SJSA1 (cell line): Measurements from ENCODE around the gene PAQR4. TPM values are rescaled to one million over a fixed set of nuclear protein-coding genes. Genes with fewer than 3 reads are reported as not detected.
A peak's percentile ranks its signal among the peaks of the same experiment; 100 is the strongest.

Experiments
- DNase-seq, 2 experiments: peaks; one replicate each; pipeline ENCODE4 v3.0.0-alpha.2; 2015 to 2020; ENCODE audit warnings: low spot score in 2 of 2, low read depth in 1 of 2
- H3K27ac ChIP-seq: fragments of 250-450 bp; sonication (Bioruptor Pico); 2 replicates; pipeline ENCODE4 v1.5.1; 2020; ENCODE audit warnings: mild to moderate bottlenecking, moderate library complexity
- H3K27me3 ChIP-seq: fragments of 250-450 bp; sonication (Bioruptor Pico); replicated peaks from 2 replicates; pipeline ENCODE4 v1.5.1; 2020; ENCODE audit warnings: mild to moderate bottlenecking, moderate library complexity
- H3K36me3 ChIP-seq: fragments of 250-450 bp; sonication (Bioruptor Pico); 2 replicates; pipeline ENCODE4 v1.5.1; 2020; ENCODE audit warnings: mild to moderate bottlenecking
- H3K4me1 ChIP-seq: fragments of 250-450 bp; sonication (Bioruptor Pico); replicated peaks from 2 replicates; pipeline ENCODE4 v1.6.1; 2021; ENCODE audit warnings: mild to moderate bottlenecking
- H3K4me3 ChIP-seq: fragments of 250-450 bp; sonication (Bioruptor Pico); 2 replicates; pipeline ENCODE4 v1.5.1; 2020; ENCODE audit warnings: mild to moderate bottlenecking
- H3K9me3 ChIP-seq: fragments of 250-450 bp; sonication (Bioruptor Pico); replicated peaks from 2 replicates; pipeline ENCODE4 v1.5.1; 2020; ENCODE audit warnings: mild to moderate bottlenecking
- total RNA-seq: library from RNA; depleted of rRNA; stranded (reverse); fragments of >200 nt; shearing (Covaris generic); gene quantifications from 2 replicates; pipeline ENCODE4 v1.2.3, GENCODE V29; 2014

PAQR4 gene
- total RNA-seq, 1 experiment from 2014 or later: 29.9 TPM

DNA sequence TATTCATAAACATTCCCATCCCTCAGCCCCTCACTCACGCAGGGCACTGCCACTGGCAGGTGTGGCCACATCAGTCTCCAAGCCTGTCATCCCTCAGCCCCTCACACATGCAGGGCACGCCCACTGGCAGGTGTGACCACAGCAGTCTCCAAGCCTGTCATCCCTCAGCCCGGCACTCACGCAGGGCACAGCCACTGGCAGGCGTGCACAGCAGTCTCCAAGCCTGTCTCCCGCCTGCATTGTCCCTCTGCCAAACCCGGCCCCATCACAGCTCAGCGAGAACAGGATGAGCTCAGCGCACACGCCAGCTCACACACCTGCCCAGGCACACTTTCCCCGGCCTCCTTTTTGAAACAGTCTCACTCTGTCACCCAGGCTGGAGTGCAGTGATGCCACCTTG is 16.5 kb upstream of the PAQR4 start:
- Histone ChIP-seq H3K4me1 (no peaks in the 10 kb centered on the region), H3K27me3 (peaks cover 35% of the 10 kb centered on the region), H3K27ac (no peak overlapping the region), H3K9me3 (no peaks in the 10 kb centered on the region), H3K4me3 (no peak overlapping the region), H3K36me3 (no peaks in the 10 kb centered on the region)
- no peak for DNase-seq

DNA sequence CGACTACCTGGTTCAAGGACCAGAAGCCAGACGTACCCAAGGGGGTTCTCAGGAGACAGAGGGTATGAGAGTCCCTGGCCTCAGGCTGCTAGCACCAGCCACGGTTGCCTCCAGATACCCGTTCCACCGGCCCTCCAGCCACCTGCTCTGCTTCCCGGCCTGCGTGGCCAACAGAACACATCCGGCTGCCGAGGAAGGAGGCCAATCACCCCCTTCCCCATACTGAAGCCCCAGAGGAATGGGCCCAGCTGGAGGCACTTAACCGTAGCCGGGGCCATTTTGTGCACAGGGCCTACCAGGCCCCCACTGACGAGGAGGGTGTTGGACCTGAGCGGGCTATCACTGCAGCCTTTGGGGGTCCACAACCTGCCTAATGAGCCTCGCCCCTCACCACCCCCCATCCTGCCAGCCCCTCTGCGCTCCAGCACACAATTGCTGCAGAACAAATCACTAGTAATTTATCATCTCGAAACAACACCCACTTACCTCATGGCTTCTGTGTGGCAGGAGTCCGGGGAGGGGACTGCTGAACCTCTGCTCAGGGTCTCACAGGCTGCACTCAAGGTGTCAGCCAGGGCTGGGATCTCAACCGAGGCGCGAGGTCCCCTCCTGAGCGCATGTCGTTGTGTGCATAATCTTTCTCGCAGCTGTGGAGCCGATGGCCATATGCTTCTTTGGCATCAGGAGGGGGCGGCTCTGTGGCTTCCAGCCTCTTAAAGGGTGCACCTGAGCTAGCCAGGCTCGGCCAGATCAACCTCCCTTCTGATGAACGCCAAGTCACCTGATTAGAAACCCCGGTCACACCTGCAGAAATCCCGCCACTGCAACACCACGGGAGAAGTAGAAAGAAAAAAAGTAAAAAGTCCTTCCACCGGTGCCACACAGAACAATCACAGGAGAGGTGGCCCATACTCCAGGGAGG is 15.2 kb upstream of the PAQR4 start:
- H3K9me3 ChIP-seq: no peaks in the 10 kb centered on the region
- H3K27me3 ChIP-seq: peaks cover 43% of the 10 kb centered on the region
- H3K4me3 ChIP-seq: no peak overlapping the region
- no peaks in the 10 kb centered on the region for H3K4me1 ChIP-seq
- H3K27ac ChIP-seq: no peak overlapping the region
- DNase-seq: no peak
- H3K36me3 ChIP-seq: no peaks in the 10 kb centered on the region

DNA sequence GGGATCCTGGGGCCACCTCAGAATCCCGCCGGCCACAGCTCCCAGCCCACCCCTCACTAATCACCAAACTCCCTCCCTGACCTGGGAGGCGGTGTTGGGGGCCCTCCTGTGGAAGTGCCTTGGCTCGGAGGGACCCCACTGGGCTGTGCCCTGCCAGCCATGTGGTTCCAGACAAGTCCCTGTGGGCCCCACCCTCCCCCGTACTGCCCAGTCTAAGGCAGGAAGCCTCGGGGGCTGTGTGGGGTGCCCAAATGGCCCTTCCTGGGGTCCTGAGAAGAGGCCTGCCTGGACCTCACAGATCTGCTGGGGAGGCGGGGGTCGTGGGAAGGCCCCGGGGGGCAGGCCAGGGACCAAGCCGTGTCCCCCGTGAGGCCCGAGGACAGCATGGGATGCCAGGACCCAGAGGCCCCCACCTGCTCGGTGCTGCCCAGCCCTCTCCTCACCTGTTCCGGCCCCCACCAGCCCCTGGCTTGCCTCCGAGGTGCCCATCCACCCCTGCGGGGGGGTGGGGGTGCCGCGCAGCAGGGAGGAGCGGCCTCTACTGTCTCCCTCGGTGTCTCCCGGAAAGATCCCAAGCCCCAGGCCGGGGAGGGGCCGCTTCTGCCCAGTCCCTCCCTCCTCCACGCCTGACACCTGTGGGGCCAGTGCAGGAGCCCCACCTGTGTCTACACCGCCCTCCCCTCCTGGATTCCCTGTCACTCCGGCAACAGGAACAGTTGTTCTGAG is 14.3 kb upstream of the PAQR4 start:
- Histone ChIP-seq H3K4me1 (no peaks in the 10 kb centered on the region), H3K27me3 (peaks cover 50% of the 10 kb centered on the region)
- no peak for DNase-seq

GRCh38 chr16:2955438-2955778 is 13.7 kb upstream of the PAQR4 start:
- Histone ChIP-seq H3K4me3 (no peak overlapping the region), H3K36me3 (no peaks in the 10 kb centered on the region), H3K9me3 (no peaks in the 10 kb centered on the region), H3K27ac (no peak overlapping the region), H3K27me3 (peaks cover 55% of the 10 kb centered on the region), H3K4me1 (no peaks in the 10 kb centered on the region)
- DNase-seq: no peak

More for the DNA sequence above, 14.3 kb upstream of the PAQR4 start:
- no peak overlapping the region for H3K4me3 ChIP-seq
- no peaks in the 10 kb centered on the region for H3K36me3 ChIP-seq
- H3K9me3 ChIP-seq: no peaks in the 10 kb centered on the region
- no peak overlapping the region for H3K27ac ChIP-seq

- H3K4me1 ChIP-seq: no peaks in the 10 kb centered on the region
- no peaks in the 10 kb centered on the region for H3K36me3 ChIP-seq
- H3K27me3 ChIP-seq: peaks cover 59% of the 10 kb centered on the region
- H3K4me3 ChIP-seq: no peak overlapping the region
- no peaks in the 10 kb centered on the region for H3K9me3 ChIP-seq
- no peak overlapping the region for H3K27ac ChIP-seq
- no peak for DNase-seq
These were observed 13.2 kb upstream of the PAQR4 start for GRCh38 chr16:2955779-2956578.

DNA sequence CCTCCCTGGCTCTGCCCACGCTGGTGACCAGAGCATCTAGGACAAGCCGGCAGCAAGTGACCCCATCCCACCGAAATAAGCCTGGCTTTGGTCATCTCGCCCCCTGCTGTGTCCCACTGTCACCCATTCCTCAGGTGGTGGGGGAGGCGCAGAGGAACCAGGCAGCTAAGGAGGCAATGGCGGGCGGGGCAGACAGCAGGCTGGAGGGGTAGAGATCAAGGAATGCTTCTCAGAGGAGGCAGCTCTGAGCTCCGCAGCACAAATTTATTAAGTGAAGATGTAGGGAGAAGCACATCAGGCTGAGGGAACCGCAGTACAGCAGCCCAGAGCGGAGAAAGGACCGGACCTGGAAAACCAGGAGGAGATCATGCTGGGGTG is 12.6 kb upstream of the PAQR4 start:
- Histone ChIP-seq H3K4me1 (no peaks in the 10 kb centered on the region), H3K36me3 (no peaks in the 10 kb centered on the region), H3K27ac (no peak overlapping the region), H3K27me3 (peaks cover 62% of the 10 kb centered on the region), H3K9me3 (no peaks in the 10 kb centered on the region), H3K4me3 (no peak overlapping the region)
- no peak for DNase-seq

DNA sequence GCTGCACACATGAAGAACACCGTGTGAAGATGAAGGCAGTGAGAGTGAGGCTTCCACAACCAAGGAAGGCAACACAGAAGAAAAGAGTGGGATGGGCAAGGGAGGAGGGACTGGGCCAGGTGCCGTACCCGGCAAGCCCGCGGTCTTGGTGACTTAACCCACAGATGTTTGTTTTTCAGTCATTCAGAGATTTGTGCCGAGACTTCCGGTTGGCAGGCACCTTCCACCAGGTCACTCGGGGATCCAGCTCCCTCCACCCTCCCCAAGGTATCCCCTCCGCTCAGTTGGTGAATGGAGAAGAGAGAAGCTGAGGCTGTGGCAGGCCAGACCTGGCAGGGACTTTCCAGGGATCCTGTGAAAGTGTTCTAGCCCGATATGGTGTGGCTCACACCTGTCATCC is 9.9 kb upstream of the PAQR4 start:
- Histone ChIP-seq H3K27ac (no peak overlapping the region), H3K4me1 (peaks cover 8% of the 10 kb centered on the region), H3K4me3 (no peak overlapping the region), H3K9me3 (no peaks in the 10 kb centered on the region), H3K36me3 (no peaks in the 10 kb centered on the region), H3K27me3 (peaks cover 80% of the 10 kb centered on the region)
- no peak for DNase-seq

DNA sequence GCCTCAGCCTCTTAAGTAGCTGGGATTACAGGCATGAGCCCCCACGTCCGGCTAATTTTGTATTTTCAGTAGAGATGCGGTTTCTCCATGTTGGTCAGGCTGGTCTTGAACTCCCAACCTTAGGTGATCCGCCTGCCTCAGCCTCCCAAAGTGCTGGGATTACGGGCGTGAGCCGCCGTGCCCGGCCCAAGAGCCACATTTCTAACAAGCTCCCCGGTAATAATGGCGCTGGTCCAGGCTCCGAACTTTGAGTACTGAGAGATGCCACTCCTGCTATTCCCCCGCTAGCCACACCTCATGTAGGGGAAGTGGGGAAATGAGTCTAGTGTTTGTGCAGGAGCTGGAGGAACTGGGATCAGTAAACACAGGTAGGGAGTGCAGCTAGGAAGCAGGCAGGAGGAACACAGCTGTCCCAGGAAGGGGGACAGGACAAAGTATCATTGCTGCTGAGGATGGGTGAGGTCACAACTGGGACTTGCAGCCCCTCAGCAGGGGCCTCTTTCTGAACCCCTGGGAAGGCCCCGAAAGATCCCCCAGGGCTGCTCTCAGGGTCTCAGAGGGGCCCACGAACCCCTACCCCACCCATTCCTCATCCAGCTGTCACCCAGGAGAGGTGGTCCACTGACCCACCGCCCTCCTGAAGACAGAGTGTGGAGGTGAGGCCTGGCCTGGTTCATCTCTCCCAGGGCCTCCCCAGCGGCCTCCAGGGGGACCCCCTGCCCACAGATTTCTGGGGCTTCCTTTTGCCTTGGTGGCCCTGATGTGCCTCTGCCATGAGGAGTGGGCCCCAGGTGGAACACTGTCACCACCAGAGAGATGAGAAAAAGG is 8.8 kb upstream of the PAQR4 start:
- no peaks in the 10 kb centered on the region for H3K36me3 ChIP-seq
- H3K9me3 ChIP-seq: no peaks in the 10 kb centered on the region
- no peak for DNase-seq
- H3K4me3 ChIP-seq: no peak overlapping the region
- H3K27ac ChIP-seq: no peak overlapping the region
- H3K4me1 ChIP-seq: peaks cover 14% of the 10 kb centered on the region
- peaks cover 80% of the 10 kb centered on the region for H3K27me3 ChIP-seq

- peaks cover 14% of the 10 kb centered on the region for H3K4me1 ChIP-seq
- peaks cover 69% of the 10 kb centered on the region for H3K27me3 ChIP-seq
- DNase-seq: no peak
- no peaks in the 10 kb centered on the region for H3K36me3 ChIP-seq
- no peaks in the 10 kb centered on the region for H3K9me3 ChIP-seq
- H3K4me3 ChIP-seq: no peak overlapping the region
- no peak overlapping the region for H3K27ac ChIP-seq
These were observed 6.6 kb upstream of the PAQR4 start for GRCh38 chr16:2962334-2963073.

- Histone ChIP-seq H3K36me3 (no peaks in the 10 kb centered on the region), H3K9me3 (no peaks in the 10 kb centered on the region), H3K4me1 (peaks cover 14% of the 10 kb centered on the region), H3K4me3 (no peak overlapping the region), H3K27me3 (peaks cover 63% of the 10 kb centered on the region), H3K27ac (no peak overlapping the region)
- DNase-seq: no peak
These were observed 6.0 kb upstream of the PAQR4 start for GRCh38 chr16:2963074-2963722.

DNA sequence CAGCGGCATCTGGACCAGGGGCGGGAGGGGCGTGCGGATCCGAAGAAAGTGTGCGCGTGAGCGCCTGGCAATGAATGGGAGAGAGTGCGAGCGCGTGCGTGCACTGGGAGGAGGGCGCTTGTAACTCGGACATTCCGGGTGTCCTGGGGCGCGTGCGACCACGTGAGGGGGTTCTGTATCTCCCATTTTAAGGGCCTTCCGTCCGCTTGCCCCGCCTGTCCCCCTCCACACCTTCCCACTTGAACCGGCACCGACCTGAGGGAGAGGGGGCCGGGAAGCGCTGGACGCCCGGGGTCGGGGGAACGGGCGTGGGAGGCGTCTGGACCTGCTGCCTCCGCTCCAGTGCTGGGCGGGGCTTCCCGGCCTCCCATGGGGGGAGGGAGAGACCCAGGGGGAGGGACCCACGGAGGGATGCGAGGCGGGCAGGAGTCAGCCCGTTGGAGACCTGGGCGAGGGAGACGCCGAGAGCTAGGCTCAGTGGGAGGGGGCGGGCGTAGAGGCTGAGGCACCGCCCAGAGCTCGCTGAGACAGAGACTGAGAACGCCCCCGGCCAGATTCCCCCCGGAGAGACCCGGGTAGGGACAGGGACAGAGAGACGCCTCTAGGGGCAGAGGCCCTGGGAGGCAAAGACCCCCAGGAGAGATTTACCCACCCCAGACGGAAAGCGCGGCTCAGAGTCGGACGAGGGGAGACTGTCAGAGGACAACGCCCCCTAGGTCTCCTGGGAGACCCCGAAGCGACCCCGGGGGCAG is 5.2 kb upstream of the PAQR4 start, which contains the start of gene KREMEN2:
TSS of gene KREMEN2 (plus strand) at position 553 of the 752 bp plus-strand sequence. CDS start 246 bp downstream, outside the sequence.
- Histone ChIP-seq H3K4me3 (no peak within 1 kb of the TSS), H3K9me3 (no peaks in the 10 kb centered on the region), H3K4me1 (peaks cover 20% of the 10 kb centered on the region), H3K27me3 (peaks cover 59% of the 10 kb centered on the region), H3K27ac (no peak within 1 kb of the TSS), H3K36me3 (no peaks in the 10 kb centered on the region)
- DNase-seq: peak in 1 of 2 experiments; percentile 29
